ENCODE results near the gene RPTOR.
"Not testable (repeated sequence)": the region's sequence is repeated elsewhere in the genome, so short reads cannot be mapped to it uniquely, and the experiment has no call there.

The RPTOR gene

GRCh38 chr17:80789356-80789902 is 244.8 kb downstream of the RPTOR start:
- no peak overlapping the region for H3K27ac Mint-ChIP-seq
- intact Hi-C loops (cut with micrococcal nuclease), result no loop called here
- H3K4me1 Mint-ChIP-seq (ENCODE audit: low read depth), result peaks cover 16% of the 10 kb centered on the region
- H3K9me3 Mint-ChIP-seq, result no peaks in the 10 kb centered on the region
- no peak overlapping the region for H3K4me3 Mint-ChIP-seq
- H3K36me3 Mint-ChIP-seq (ENCODE audit: low read depth), result peaks cover 36% of the 10 kb centered on the region
- no peaks in the 10 kb centered on the region for H3K27me3 Mint-ChIP-seq

DNA sequence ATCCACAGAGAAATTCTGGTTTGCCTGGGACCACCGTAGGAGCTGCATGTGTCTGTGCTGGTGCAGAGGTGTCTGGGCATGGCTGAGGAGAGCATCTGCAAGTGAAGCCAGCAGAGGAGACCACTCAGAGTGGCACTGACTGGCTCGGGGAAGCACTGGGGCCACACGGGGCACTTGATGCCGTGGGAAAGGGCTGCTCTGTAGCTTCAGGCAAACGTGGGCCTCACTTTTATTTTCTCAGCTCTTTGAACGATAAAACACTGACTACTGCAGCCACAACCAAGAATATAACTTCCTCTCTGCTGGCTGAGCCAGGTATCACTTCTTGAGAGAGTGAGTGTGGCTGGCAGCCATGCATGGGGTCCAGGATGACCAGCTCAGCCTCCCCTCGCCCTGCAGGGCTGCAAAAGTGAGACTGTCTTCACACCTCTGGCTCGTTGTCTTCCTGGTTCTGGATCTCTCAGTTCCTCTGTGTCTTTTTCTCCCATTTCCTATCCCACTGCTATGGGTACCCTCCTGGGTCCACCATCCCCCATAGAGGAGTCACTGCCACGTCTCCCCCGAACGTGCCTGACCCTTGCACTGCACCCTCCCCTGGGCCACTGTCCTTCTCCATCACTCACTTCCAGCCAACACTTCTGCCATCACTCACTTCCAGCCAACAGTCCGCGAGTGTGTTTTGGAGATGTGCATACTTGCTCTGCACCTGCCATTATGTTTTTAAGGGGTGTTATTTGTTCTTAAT is 245.6 kb downstream of the RPTOR start:
- H3K27ac Mint-ChIP-seq, result no peak overlapping the region
- peaks cover 42% of the 10 kb centered on the region for H3K36me3 Mint-ChIP-seq (ENCODE audit: low read depth)
- H3K4me3 Mint-ChIP-seq, result no peak overlapping the region
- H3K9me3 Mint-ChIP-seq, result no peaks in the 10 kb centered on the region
- intact Hi-C loops (cut with micrococcal nuclease), result no loop called here
- H3K27me3 Mint-ChIP-seq, result no peaks in the 10 kb centered on the region
- peaks cover 16% of the 10 kb centered on the region for H3K4me1 Mint-ChIP-seq (ENCODE audit: low read depth)

- intact Hi-C loops (cut with micrococcal nuclease), result no loop called here
- Mint-ChIP-seq H3K4me1 (ENCODE audit: low read depth) (peaks cover 16% of the 10 kb centered on the region), H3K9me3 (peaks cover 7% of the 10 kb centered on the region), H3K4me3 (no peak overlapping the region), H3K36me3 (ENCODE audit: low read depth) (peaks cover 49% of the 10 kb centered on the region), H3K27me3 (no peaks in the 10 kb centered on the region), H3K27ac (no peak overlapping the region)
These were observed 246.5 kb downstream of the RPTOR start for GRCh38 chr17:80790981-80791742.

DNA sequence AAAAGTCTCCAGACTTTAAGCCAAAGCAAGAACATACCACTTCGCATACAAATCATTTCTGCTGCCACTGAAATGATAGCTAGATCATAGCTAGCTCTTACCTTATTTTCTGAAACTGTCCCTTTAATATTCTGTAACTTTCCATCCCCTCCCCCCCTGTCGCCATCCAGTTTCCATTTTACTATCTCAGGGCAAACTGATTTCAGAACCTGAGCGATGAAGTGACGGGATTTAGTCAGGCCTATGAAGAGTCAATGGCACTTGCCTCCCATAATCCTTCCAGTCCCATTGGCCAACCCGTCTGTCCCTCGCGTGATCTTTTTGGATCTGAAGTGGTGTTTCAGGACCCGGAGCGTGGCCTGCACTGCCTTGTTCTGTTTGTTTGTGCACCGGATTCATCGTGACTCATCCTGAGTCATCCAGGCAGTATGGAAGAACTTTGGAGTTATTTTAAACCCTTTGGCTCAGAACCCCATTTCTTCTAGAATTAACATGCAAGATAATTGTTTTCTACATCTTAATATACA is 247.2 kb downstream of the RPTOR start:
- H3K4me1 Mint-ChIP-seq (ENCODE audit: low read depth), result peaks cover 16% of the 10 kb centered on the region
- no peaks in the 10 kb centered on the region for H3K27me3 Mint-ChIP-seq
- no peak overlapping the region for H3K4me3 Mint-ChIP-seq
- peaks cover 51% of the 10 kb centered on the region for H3K36me3 Mint-ChIP-seq (ENCODE audit: low read depth)
- intact Hi-C loops (cut with micrococcal nuclease), result no loop called here
- no peak overlapping the region for H3K27ac Mint-ChIP-seq
- H3K9me3 Mint-ChIP-seq, result peaks cover 12% of the 10 kb centered on the region

DNA sequence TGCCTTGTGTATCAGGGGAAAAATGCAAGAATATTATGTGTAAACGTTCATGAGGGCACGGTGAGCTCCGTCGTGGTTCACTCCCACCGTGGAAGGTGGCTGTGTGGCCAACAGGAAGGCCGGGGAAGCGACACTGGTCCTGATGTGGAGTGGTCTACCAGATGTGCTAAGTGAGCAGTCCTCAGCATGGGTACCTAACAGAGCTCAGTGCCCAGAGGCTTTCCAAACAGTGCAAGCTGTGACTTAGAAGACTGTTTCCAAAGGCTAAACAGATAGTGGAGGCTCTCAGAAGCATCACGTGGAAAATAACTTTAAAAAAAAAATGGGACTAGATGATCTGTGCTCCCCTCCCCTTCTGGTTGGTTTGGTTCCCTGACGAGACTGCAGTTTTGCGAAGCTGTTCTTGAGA is 247.7 kb downstream of the RPTOR start:
- Mint-ChIP-seq H3K4me3 (no peak overlapping the region), H3K27ac (no peak overlapping the region), H3K9me3 (peaks cover 12% of the 10 kb centered on the region), H3K36me3 (ENCODE audit: low read depth) (peaks cover 51% of the 10 kb centered on the region), H3K4me1 (ENCODE audit: low read depth) (peaks cover 16% of the 10 kb centered on the region), H3K27me3 (no peaks in the 10 kb centered on the region)
- intact Hi-C loops (cut with micrococcal nuclease), result no loop called here

DNA sequence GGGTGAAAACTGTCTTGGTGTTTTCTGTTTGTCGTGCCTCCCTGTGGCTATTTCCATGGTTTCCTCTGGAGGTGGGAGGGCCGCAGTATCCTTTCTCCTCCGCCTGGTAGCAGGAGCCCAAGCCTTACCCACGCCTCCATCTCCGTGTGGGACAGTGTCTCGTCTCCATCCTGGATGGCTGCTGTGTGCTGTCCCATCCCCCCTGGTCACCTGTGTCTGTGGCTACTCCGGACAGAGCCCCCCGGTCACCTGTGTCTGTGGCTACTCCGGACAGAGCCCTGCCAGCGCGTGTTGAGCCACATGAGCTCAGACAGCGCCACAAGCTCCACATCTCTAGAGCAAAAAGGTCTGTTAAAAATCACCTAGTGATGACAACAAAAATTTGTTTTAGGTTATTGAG is 248.8 kb downstream of the RPTOR start:
- Mint-ChIP-seq H3K4me3 (no peak overlapping the region), H3K9me3 (peaks cover 12% of the 10 kb centered on the region), H3K36me3 (ENCODE audit: low read depth) (peaks cover 59% of the 10 kb centered on the region), H3K27me3 (no peaks in the 10 kb centered on the region), H3K27ac (no peak overlapping the region), H3K4me1 (ENCODE audit: low read depth) (peaks cover 16% of the 10 kb centered on the region)
- intact Hi-C loops (cut with micrococcal nuclease), result no loop called here

- H3K4me3 Mint-ChIP-seq, result no peak overlapping the region
- H3K4me1 Mint-ChIP-seq (ENCODE audit: low read depth), result peaks cover 16% of the 10 kb centered on the region
- peaks cover 61% of the 10 kb centered on the region for H3K36me3 Mint-ChIP-seq (ENCODE audit: low read depth)
- intact Hi-C loops (cut with micrococcal nuclease), result no loop called here
- H3K9me3 Mint-ChIP-seq, result peaks cover 12% of the 10 kb centered on the region
- H3K27ac Mint-ChIP-seq, result no peak overlapping the region
- H3K27me3 Mint-ChIP-seq, result no peaks in the 10 kb centered on the region
These were observed 249.2 kb downstream of the RPTOR start for GRCh38 chr17:80793851-80794267.

GRCh38 chr17:80794281-80795089 is 249.8 kb downstream of the RPTOR start:
- intact Hi-C loops (cut with micrococcal nuclease), result no loop called here
- Mint-ChIP-seq H3K9me3 (peaks cover 12% of the 10 kb centered on the region), H3K4me1 (ENCODE audit: low read depth) (peaks cover 11% of the 10 kb centered on the region), H3K27me3 (no peaks in the 10 kb centered on the region), H3K4me3 (no peak overlapping the region), H3K27ac (no peak overlapping the region), H3K36me3 (ENCODE audit: low read depth) (peaks cover 61% of the 10 kb centered on the region)

- peaks cover 60% of the 10 kb centered on the region for H3K36me3 Mint-ChIP-seq (ENCODE audit: low read depth)
- H3K27ac Mint-ChIP-seq, result no peak overlapping the region
- no peaks in the 10 kb centered on the region for H3K27me3 Mint-ChIP-seq
- peaks cover 12% of the 10 kb centered on the region for H3K9me3 Mint-ChIP-seq
- peaks cover 10% of the 10 kb centered on the region for H3K4me1 Mint-ChIP-seq (ENCODE audit: low read depth)
- intact Hi-C loops (cut with micrococcal nuclease), result no loop called here
- no peak overlapping the region for H3K4me3 Mint-ChIP-seq
These were observed 250.5 kb downstream of the RPTOR start for GRCh38 chr17:80795090-80795580.

DNA sequence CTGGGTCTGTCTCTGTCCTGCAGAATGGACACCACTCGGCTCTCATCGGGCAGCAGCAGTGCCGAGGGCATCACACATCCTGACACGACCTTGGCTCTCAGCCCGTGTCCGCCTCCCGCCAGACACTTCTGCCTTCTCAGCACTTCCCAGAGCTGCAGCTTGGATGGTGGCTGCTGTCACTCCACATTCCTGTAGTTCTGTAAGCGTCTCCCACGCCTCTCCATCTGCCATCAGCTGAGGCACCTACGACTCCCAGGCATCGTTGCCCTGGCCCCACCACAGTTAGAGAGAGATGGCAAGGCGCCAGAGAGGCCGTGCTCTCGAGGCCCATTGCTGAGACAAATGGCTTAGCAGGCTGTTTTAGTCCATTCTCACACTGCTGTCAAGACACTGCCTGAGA is 251.1 kb downstream of the RPTOR start:
- intact Hi-C loops (cut with micrococcal nuclease), result no loop called here
- Mint-ChIP-seq H3K4me1 (ENCODE audit: low read depth) (peaks cover 10% of the 10 kb centered on the region), H3K4me3 (no peak overlapping the region), H3K36me3 (ENCODE audit: low read depth) (peaks cover 54% of the 10 kb centered on the region), H3K27me3 (no peaks in the 10 kb centered on the region), H3K27ac (no peak overlapping the region), H3K9me3 (peaks cover 12% of the 10 kb centered on the region)

DNA sequence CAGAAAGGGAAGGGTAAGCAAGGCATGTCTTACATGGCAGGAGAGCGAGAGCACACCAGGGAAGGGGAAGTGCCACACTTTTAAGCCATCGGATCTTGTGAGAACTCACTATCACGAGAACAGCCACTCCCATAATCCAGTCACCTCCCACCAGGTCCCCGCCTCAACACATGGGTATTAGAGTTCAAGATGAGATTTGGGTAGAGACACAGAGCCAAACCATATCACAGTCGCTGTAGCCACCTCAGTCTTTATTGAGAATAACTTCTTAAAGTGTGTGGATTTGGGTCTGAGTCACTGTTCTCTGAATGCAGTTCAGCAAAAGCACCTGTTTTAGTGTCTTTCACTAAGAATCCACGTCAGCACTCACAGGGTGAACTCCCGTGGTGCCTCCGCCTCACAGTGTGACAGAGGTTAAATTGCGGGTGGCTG is 251.8 kb downstream of the RPTOR start:
- Mint-ChIP-seq H3K9me3 (peaks cover 12% of the 10 kb centered on the region), H3K4me3 (no peak overlapping the region), H3K4me1 (ENCODE audit: low read depth) (peaks cover 6% of the 10 kb centered on the region), H3K36me3 (ENCODE audit: low read depth) (peaks cover 49% of the 10 kb centered on the region), H3K27me3 (no peaks in the 10 kb centered on the region), H3K27ac (no peak overlapping the region)
- intact Hi-C loops (cut with micrococcal nuclease), result no loop called here

- H3K27me3 Mint-ChIP-seq; H3K4me3 Mint-ChIP-seq; intact Hi-C loops (cut with micrococcal nuclease); H3K4me1 Mint-ChIP-seq (ENCODE audit: low read depth); H3K27ac Mint-ChIP-seq: not testable (repeated sequence)
- Mint-ChIP-seq H3K36me3 (ENCODE audit: low read depth) (peaks cover 53% of the 10 kb centered on the region), H3K9me3 (peaks cover 12% of the 10 kb centered on the region)
These were observed 252.6 kb downstream of the RPTOR start for GRCh38 chr17:80797222-80797621.

- Mint-ChIP-seq H3K4me3 (no peak overlapping the region), H3K27ac (no peak overlapping the region), H3K9me3 (peaks cover 12% of the 10 kb centered on the region), H3K36me3 (ENCODE audit: low read depth) (peaks cover 45% of the 10 kb centered on the region), H3K27me3 (no peaks in the 10 kb centered on the region), H3K4me1 (ENCODE audit: low read depth) (no peaks in the 10 kb centered on the region)
- intact Hi-C loops (cut with micrococcal nuclease), result no loop called here
These were observed 253.3 kb downstream of the RPTOR start for GRCh38 chr17:80797741-80798594.
